ENCODE results near the gene UBAC1. TPM values are rescaled to one million over a fixed set of nuclear protein-coding genes. Genes with fewer than 3 reads are reported as not detected.

Gene UBAC1
- total RNA-seq, 1 experiment from 2014 or later: 54.8 TPM

DNA sequence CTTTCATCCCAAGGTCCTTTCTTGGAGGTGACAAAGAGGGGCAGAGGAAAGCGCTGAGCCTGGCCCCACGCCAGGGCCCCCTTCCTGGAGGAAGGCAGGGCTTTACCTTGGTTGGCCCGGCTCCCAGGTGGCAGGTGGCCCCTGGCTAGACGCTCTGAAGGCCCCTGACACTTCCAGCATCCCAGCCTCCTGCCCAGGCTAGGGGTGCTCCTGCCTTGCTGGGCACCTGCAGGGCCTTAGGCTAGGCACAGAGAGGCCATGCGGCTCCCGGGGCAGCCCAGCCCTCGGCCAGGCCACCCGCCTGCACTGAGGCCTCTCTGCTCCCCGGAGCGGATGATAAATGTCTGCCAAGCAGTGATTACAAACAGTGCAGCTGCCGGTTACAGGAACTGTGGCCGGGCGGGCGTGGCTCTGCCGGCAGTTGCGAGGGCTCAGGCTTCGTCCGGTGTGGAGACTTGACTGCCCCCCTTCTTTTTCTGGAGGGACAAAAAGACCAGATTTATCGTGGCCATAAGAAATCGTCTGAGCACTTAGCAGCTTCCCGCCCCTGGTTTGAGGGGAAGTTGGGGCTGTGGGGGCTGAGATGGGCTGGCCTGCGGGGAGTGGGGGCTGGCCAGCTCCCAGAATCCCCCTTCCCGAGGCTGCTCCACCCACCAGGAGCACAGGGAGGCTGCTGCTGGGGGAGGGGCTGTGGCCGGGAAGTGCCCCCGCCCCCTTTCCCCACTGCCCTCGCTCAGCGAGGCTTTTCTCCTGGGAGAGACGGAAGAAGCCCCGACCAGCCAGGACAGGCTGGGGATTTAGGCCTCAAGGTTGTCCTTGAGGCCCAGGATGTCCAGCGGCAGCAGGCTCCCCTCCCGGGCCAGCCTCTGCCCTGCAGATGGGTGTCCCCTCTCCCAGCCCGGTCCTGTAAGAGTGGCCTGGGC lies 31.6 kb upstream of the UBAC1 start:
- intact Hi-C loops (cut with micrococcal nuclease): no loop called here
- no peak for DNase-seq (ENCODE audit: low read depth, low spot score)
- peaks cover 12 to 32% of the 10 kb centered on the region in 2 experiments for H3K4me1 ChIP-seq (ENCODE audit: control insufficient read depth in 1 of 2, insufficient read depth in 2 of 2, low read length in 2 of 2)
- no peaks in the 10 kb centered on the region for H3K79me2 ChIP-seq (ENCODE audit: insufficient read depth, low read length)
- H3K9me2 ChIP-seq (ENCODE audit: insufficient read depth): no peaks in the 10 kb centered on the region
- peak overlapping the region; percentile 74 for H3K4me2 ChIP-seq (ENCODE audit: low read length)
- CTCF ChIA-PET: no interaction called here
- RAD21 ChIA-PET (ENCODE audit: low non-redundant PET in 1 of 2, low total read pairs in 2 of 2, uncharacterized antibody in 2 of 2, unreplicated experiment in 2 of 2): no interaction called here
- POLR2A ChIA-PET: no interaction called here
- H4K20me1 ChIP-seq (ENCODE audit: insufficient read depth): no peaks in the 10 kb centered on the region
- H3K9ac ChIP-seq (ENCODE audit: low read length): peak overlapping the region; percentile 38
- H3K9me3 ChIP-seq (ENCODE audit: control insufficient read depth in 1 of 2, insufficient read depth in 1 of 2, low read depth in 1 of 2, low read length in 2 of 2): no peaks in the 10 kb centered on the region
- H3K27me3 ChIP-seq (ENCODE audit: insufficient read depth, low read length): no peaks in the 10 kb centered on the region
- H3K4me3 ChIP-seq (replicated peaks in 1 of 2; ENCODE audit: low read depth in 1 of 2, low read length in 2 of 2): peak overlapping the region; percentile 17 to 39
- peak overlapping the region; percentile 7 for H2AFZ ChIP-seq (ENCODE audit: low read depth, low read length, poor library complexity, severe bottlenecking)
- TF ChIP-seq, protein P1, sequence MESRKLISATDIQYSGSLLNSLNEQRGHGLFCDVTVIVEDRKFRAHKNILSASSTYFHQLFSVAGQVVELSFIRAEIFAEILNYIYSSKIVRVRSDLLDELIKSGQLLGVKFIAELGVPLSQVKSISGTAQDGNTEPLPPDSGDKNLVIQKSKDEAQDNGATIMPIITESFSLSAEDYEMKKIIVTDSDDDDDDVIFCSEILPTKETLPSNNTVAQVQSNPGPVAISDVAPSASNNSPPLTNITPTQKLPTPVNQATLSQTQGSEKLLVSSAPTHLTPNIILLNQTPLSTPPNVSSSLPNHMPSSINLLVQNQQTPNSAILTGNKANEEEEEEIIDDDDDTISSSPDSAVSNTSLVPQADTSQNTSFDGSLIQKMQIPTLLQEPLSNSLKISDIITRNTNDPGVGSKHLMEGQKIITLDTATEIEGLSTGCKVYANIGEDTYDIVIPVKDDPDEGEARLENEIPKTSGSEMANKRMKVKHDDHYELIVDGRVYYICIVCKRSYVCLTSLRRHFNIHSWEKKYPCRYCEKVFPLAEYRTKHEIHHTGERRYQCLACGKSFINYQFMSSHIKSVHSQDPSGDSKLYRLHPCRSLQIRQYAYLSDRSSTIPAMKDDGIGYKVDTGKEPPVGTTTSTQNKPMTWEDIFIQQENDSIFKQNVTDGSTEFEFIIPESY (IDR thresholded peaks at IDR 0.05; ENCODE audit: extremely low read depth, insufficient replicate concordance, low read length): no peak
- TF ChIP-seq EGR1 (IDR thresholded peaks at IDR 0.05; ENCODE audit: low read depth): no peak
- TF ChIP-seq FOSL1 (IDR thresholded peaks at IDR 0.05; ENCODE audit: low read depth): no peak
- peak; percentile 31; the same call in 1 of the 2 replicates for TF ChIP-seq POLR2AphosphoS5 (IDR thresholded peaks at IDR 0.05; ENCODE audit: low read depth, low read length)
- TF ChIP-seq, protein P2, sequence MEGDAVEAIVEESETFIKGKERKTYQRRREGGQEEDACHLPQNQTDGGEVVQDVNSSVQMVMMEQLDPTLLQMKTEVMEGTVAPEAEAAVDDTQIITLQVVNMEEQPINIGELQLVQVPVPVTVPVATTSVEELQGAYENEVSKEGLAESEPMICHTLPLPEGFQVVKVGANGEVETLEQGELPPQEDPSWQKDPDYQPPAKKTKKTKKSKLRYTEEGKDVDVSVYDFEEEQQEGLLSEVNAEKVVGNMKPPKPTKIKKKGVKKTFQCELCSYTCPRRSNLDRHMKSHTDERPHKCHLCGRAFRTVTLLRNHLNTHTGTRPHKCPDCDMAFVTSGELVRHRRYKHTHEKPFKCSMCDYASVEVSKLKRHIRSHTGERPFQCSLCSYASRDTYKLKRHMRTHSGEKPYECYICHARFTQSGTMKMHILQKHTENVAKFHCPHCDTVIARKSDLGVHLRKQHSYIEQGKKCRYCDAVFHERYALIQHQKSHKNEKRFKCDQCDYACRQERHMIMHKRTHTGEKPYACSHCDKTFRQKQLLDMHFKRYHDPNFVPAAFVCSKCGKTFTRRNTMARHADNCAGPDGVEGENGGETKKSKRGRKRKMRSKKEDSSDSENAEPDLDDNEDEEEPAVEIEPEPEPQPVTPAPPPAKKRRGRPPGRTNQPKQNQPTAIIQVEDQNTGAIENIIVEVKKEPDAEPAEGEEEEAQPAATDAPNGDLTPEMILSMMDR (IDR thresholded peaks at IDR 0.05 in 2 of 3, conservative IDR thresholded peaks at IDR 0.05 in 1 of 3; ENCODE audit: borderline replicate concordance in 1 of 3, insufficient read depth in 1 of 3, low read depth in 2 of 3, low read length in 2 of 3): no peak
- peak; percentile 46; the same call in 1 of the 2 replicates for TF ChIP-seq ZFX (IDR thresholded peaks at IDR 0.05)
- TF ChIP-seq EZH2 (IDR thresholded peaks at IDR 0.05): no peak
- ATAC-seq: peak; percentile 73
- H3K27ac ChIP-seq (ENCODE audit: low read depth, low read length): peak overlapping the region; percentile 50; the same call in 1 of the 2 replicates
- no peaks in the 10 kb centered on the region for H3K36me3 ChIP-seq (ENCODE audit: control insufficient read depth in 1 of 2, insufficient read depth in 2 of 2, low read length in 2 of 2)
- no TSS peak for BruUV-seq (replicated peaks)
